Neural cell (in vitro differentiated cells): ENCODE results near the gene SPEM3.

Experiments
- CTCF ChIP-seq: fragments of 450-650 bp; IDR thresholded peaks from 2 replicates; pipeline ENCODE4 v1.5.1; 2014; ENCODE audit warnings: antibody characterized with exemption, mild to moderate bottlenecking, moderate library complexity; ENCODE audit not compliant: poor library complexity, severe bottlenecking
- REST ChIP-seq: IDR thresholded peaks from 2 replicates; pipeline ENCODE4 v1.6.1; 2012; ENCODE audit warnings: borderline replicate concordance

- TF ChIP-seq CTCF (no peak), REST (no peak)
Measured at GRCh38 chr17:7432296-7432695, 3.6 kb downstream of the SPEM3 start.
